Activated CD4-positive, alpha-beta T cell treated with anti-CD3 and anti-CD28 coated beads, Interleukin-2, Interleukin-6, amounts not matched to agents 100 ng/mL and 50 ng/mL, durations not matched to agents 16 hours and 8 hours (primary cell): Measurements from ENCODE around the gene MAGT1.
"Not testable (repeated sequence)": the region's sequence is repeated elsewhere in the genome, so short reads cannot be mapped to it uniquely, and the experiment has no call there.

ENCODE experiments used
- DNase-seq: peaks from one replicate; pipeline ENCODE4 v3.0.0-alpha.2; 2020

MAGT1 gene

DNA sequence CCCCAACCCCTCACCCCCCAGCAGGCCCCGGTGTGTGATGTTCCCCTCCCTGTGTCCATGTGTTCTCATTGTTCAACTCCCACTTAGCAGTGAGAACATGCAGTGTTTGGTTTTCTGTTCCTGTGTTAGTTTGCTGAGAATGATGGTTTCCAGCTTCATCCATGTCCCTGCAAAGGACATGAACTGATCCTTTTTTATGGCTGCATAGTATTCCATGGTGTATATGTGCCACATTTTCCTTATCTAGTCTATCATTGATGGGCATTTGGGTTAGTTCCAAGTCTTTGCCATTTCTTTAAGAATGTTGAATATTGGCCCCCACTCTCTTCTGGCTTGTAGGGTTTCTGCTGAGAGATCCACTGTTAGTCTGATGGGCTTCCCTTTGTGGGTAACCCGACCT lies 73.2 kb downstream of the MAGT1 start:
- not testable (repeated sequence) for DNase-seq

DNA sequence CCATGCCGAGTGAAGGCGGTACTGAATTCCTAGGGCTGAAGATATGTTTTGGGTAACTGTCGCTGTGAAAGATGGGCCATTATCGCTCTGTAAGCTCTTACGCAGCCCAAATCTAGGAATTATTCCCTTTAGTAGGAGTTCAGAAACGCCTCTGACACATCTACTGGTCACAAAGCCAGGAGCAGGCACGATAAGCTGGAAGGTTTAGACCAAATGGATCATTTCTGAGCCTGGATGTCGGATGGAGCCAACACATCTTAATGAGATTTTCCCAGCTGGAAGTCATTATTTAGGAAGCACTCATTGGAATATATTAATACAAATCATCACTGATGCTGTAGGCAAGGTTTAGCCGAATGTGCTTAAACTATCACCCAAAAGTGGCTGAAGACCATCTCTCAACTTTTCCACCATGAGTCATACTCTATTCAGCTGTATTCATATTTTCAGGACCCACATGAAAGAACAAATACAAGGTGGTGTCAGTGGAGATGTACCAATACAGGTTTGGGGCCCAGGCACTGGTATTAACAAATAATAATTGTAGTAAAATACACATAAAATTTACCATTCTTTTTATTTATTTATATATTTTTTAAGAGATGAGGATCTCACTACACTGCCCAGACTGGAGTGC lies 75.0 kb downstream of the MAGT1 start:
- DNase-seq: no peak

DNA sequence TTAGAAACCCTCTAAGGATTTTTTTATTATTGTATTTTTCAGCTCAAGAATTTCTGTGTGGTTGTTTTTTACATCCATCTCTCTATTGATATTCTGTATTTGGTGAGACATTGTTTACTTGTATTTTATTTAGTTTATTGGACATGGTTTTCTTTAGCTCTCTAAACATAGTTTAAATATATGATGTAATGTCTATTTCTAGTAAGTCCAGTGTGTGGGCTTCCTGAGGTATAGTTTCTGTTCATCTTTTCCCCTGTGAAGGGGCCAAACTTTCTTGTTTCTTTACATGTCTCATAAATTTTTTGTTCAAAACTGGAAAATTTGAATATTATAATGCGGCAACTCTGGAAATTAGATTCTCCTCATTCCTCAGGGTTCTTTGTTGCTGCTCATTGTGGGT lies 81.0 kb downstream of the MAGT1 start:
- no peak for DNase-seq

DNA sequence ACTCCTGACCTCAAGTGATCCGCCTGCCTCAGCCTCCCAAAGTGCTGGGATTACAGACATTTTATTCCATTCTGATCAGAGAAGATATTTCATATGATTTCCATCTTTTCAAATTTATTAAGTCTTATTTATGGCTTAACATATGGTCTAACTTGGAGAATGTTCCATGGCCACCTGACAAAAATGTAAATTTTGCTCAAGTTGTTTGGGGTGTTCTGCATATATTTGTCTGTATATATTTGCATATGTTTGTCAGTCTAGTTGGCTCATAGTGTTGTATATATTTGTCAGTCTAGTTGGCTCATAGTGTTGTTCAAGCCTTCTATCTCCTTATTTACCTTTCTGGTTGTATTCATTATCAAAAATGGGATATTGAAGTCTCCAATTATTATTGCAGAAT lies 93.0 kb downstream of the MAGT1 start:
- no peak for DNase-seq

DNA sequence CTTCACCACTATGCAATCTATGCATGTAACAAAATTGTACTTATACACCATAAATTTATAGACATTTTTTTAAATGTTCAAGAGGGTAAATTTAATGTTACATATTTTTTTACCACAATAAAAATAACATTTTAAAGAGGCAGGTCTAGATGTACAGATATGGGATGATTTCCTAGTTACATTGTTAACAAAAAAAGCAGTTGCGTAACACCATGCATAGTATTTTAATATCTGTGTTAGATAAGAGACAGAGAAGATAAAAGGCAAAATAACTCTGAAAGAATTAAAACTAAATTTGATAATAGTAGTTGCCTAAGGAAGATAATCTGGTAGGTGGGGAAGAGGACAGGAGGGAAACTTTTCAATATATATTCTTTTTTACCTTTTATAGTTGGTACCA lies 100.1 kb downstream of the MAGT1 start:
- no peak for DNase-seq

DNA sequence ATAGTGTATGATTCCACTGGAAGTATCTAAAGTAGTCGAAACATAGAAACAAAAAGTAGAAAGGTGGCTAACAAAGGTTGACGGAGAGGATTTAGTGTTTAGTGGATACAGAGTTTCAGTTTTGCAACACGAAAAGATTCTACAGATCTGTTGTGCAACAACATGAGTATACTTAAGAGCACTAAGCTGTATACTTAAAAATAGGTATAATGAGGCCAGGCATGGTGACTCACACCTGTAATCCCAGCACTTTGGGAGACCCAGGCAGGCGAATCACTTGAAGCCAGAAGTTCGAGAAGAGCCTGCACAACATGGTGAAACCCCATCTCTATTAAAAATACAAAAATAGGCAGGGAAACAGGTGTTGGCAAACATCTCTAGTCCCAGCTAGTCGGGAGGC lies 101.3 kb downstream of the MAGT1 start:
- no peak for DNase-seq

DNA sequence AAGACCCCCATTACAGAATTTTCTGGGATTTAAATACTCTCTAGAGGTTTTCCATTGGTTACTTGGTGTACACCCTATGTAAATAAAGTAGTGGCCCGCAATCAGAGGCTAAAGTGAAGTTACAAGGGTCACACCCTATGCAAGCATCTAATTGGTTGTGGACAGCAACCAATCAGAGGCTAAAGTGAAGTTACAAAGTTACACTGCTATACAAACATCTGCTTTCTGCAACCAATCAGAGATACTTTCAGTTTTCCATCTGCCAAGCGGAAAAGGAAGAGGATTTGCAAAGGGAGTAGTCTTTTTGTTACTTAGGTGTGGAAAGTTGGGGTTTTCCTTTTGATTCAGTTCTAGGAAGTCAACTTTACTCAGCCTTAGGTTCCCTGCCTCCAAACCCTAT lies 107.2 kb downstream of the MAGT1 start:
- peak; percentile 60 for DNase-seq

DNA sequence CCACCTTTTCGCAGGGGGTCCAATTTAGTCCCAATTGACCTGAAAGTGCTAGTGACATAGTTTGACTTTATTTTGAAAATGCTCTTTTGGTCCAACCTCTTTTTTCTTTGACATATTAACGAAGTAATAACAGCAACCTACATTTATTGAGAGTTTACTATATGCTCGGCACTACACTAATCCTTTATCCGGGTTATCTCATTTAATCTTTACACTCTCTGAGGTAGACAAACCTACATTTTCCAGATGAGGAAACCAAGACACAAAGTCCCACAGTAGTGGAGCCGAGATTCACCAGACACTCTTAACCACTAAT lies 108.9 kb downstream of the MAGT1 start:
- no peak for DNase-seq

DNA sequence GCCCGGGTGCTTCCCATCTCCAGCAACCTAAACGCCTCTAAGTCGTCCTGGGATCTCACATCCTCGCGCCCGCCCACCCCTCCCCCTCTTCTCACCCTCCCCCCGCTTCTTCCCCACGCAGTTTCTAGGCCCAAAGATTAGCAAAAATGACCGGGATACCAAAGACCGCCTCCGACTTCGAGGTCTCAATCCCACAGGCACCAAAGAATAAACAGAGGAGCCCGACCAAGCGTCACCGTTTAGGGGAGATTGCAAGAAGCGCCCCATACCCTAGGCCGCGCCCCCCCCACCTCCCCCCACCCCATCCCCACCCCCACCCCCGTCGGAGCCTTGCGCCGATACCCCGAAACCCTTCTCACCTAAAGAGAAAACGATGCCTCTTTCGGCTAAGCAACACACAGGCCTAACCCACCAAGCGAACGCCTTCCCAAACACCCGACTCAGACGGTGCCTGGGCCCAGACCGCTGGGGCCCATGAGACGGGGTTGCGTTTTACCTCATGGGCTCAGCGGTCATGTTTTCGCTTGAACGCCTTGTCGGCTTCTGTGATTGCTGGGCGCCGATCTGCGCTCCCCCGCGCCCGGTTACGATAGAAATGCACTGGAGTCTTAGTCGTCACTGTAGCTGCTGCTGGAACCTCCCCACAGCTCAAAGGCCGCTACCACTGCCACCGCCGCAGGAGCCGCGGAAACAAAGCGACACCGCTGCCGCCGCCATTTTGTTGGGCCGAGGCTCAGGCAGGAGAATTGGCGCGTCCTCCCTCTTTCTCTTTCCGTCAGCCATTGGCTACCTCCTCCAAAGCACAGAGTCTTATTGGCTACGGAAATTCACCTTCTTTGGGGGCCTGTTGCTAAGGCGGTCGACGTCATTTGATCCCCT lies 109.5 kb downstream of the MAGT1 start, which contains the start of gene ATRX:
Gene ATRX, minus strand, starts transcription at position 731 of the 879 bp plus-strand sequence. Its CDS starts 215 bp downstream, at position 516.
- DNase-seq: peak; percentile 85

DNA sequence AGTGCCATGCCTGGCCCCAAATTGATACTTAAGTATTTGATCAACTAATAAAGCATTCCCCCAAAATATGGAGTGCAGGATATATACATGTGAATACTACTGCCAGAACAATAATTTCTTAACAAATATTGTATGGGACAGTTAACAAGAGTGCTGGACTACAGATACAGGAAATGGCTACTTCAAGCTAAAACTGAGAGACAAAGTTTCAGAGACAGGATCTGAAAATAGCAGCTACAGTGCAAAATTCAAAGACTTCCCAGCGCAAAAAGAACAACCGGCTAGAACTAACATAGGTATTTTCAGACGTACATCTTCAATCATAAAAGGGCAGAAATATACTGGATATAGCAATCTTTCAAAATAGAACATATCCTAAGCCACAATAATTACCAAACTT lies 115.5 kb downstream of the MAGT1 start:
- no peak for DNase-seq

DNA sequence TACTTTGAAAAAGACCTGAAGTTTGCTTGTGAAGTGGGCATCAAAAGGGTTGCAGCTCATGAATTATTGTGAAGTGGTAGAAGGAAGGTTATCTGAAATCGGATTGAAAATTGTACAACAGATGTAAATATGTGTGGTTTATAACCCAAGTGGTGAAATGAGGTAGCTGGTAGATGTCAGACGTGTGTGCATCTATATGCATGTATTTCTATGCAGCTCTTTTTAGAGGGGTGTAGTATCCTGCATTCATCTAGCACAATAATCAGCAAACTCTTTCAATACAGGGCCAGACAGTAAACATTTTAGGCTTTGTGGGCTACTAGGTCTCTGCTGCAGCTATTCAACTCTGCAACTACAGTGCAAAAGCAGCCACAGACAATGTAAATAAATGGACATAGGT lies 118.6 kb downstream of the MAGT1 start:
- DNase-seq: no peak
